T-helper 17 cell (primary cell): ENCODE data around the gene MAPK8IP2. TPM values are rescaled to one million over a fixed set of nuclear protein-coding genes. Genes with fewer than 3 reads are reported as not detected.
A peak's percentile ranks its signal among the peaks of the same experiment; 100 is the strongest.

Experiments used
- ATAC-seq: fragments of 150-1000 bp; cut with Tn5 transposase; 2 replicates; pipeline ENCODE4 v1.10.0; 2021; ENCODE audit warnings: mild to moderate bottlenecking, moderate library complexity
- DNase-seq, 3 donors: peaks; one replicate each; pipeline versions ENCODE4 v3.0.0 to v3.0.0-alpha.2; 2020 to 2021
- H3K9me3 ChIP-seq: one replicate; pipeline ENCODE4 v1.7.0; 2013; ENCODE audit warnings: low read length, mild to moderate bottlenecking; ENCODE audit not compliant: control insufficient read depth, poor library complexity, severe bottlenecking
- H3K27ac Mint-ChIP-seq: one replicate; pipeline ENCODE4 v1.8.0; 2022; ENCODE audit warnings: mild to moderate bottlenecking, moderate library complexity, mixed read lengths
- H3K27me3 Mint-ChIP-seq: one replicate; pipeline ENCODE4 v1.8.0; 2022; ENCODE audit warnings: mixed read lengths
- H3K36me3 Mint-ChIP-seq: one replicate; pipeline ENCODE4 v1.8.0; 2022; ENCODE audit warnings: low read depth, mixed read lengths
- H3K4me1 Mint-ChIP-seq: one replicate; pipeline ENCODE4 v1.8.0; 2022; ENCODE audit warnings: mild to moderate bottlenecking, mixed read lengths
- H3K4me3 Mint-ChIP-seq: one replicate; pipeline ENCODE4 v1.8.0; 2022; ENCODE audit warnings: mild to moderate bottlenecking, moderate library complexity, mixed read lengths
- total RNA-seq, 4 donors: library from RNA in 2 of 4; stranded (reverse) in 2 of 4; gene quantifications; one replicate each; pipeline ENCODE4 v1.2.3 and lab custom pipeline; 2022 to 2026

MAPK8IP2 gene
- total RNA-seq (under 1 TPM; 0.08 to 0.17 TPM), total RNA-seq (lab: John Stamatoyannopoulos, UW) (0.45 to 1.6 reads per million in 2 donors)

DNA sequence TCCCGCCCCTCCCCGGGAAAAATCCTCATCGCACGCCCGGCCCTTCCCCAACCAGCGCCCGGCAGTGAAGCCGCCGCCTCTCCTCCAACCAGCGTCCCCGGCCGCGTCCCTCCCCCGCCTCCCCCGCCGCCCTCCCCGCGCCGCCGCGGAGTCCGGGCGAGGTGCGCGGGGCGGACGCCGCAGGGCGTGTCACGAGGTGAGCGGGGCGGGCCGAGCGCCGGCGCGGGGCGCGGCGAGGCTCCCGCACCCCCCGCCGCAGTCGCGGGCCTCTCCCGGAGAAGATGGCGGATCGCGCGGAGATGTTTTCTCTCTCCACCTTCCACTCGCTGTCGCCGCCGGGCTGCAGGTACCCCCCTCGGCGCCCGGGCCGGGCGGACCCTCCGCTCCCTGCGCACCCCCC, at the start of gene MAPK8IP2:
Gene MAPK8IP2, plus strand, starts transcription at position 256 of the 400 bp plus-strand sequence. Its CDS starts 26 bp downstream, at position 282.
- no peak for DNase-seq
- no peak within 1 kb of the TSS for H3K27ac Mint-ChIP-seq
- ATAC-seq, result peak; percentile 48

DNA sequence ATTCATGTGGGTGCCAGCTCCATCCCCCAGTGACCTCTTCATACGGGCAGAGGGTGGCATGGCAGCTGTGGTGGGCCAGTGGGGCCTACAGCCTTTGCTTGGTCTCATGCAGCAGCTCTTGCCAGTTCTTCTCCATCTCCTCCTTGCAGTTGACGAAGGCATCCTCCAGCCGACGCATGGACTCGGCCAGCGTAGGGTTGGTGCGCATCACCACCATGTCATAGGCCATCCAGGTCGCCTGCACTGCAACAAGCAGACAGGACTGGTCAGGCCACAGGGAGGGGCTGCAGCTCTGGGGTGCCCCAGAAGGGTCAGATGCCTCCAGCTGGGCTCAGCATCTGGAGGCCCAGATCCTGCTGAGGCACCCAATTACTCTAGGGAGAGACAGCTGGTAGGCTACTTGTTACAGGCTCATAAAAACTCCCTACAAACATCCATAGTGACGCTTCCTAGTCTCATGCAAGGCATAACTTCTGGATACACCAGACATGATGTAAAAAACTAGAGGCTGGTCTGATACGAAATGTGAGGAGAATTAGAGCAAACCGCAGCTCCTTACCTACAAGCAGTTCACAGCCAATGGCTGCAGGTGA, 49.3 kb upstream of the MAPK8IP2 start:
- no peak for DNase-seq
- no peak overlapping the region for H3K4me3 Mint-ChIP-seq
- H3K36me3 Mint-ChIP-seq, result no peaks in the 10 kb centered on the region
- H3K27me3 Mint-ChIP-seq, result no peaks in the 10 kb centered on the region
- no peaks in the 10 kb centered on the region for H3K9me3 ChIP-seq
- ATAC-seq, result no peak
- H3K4me1 Mint-ChIP-seq, result peaks cover 18% of the 10 kb centered on the region
- no peak overlapping the region for H3K27ac Mint-ChIP-seq

More for the DNA sequence above, at the start of gene MAPK8IP2:
- peaks cover 8% of the 10 kb centered on the region for H3K36me3 Mint-ChIP-seq
- peaks cover 33% of the 10 kb centered on the region for H3K27me3 Mint-ChIP-seq
- peak within 1 kb of the TSS; percentile 80 for H3K4me3 Mint-ChIP-seq
- H3K4me1 Mint-ChIP-seq, result peaks cover 7% of the 10 kb centered on the region
- H3K9me3 ChIP-seq, result no peaks in the 10 kb centered on the region

DNA sequence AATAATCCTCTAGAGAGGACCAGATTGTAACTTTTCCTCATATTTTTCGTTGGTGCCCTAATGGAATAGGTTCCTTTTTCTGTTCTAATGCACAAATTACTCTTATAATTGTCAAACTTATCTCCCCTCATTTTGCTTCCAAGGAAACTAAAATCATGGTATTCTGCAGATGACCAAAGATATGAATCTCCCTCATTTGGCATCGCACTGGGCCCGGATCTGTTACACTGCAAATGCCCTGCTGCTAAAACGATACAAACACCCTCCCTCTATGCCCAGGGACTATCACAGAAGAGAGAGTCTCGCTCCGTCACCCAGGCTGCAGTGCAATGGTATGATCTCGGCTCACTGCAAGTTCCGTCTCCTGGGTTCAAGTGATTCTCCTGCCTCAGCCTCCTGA, 47.3 kb upstream of the MAPK8IP2 start:
- DNase-seq (no peak), ATAC-seq (no peak)
- Mint-ChIP-seq H3K27me3 (no peaks in the 10 kb centered on the region), H3K36me3 (no peaks in the 10 kb centered on the region), H3K4me1 (peaks cover 18% of the 10 kb centered on the region), H3K27ac (no peak overlapping the region), H3K4me3 (no peak overlapping the region)
- no peaks in the 10 kb centered on the region for H3K9me3 ChIP-seq

DNA sequence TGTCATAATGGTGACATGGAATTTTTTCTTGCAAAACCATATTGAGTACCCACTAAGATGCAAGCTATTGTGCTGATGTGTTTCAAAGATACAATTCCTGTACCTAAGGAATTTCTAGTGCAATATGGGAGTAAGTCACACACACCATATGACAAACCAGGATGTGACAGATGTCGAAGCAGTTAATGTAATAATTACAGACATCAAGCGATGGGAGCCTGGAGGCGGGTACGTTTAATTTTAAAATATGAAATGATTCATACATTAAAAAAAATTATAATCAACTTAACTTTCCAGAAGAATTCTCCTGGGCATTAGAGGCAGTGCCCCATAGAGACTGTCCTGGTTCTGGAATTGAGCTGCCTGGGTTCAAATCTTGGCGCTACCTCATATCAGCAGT, 43.9 kb upstream of the MAPK8IP2 start:
- no peak overlapping the region for H3K4me3 Mint-ChIP-seq
- DNase-seq, result no peak

DNA sequence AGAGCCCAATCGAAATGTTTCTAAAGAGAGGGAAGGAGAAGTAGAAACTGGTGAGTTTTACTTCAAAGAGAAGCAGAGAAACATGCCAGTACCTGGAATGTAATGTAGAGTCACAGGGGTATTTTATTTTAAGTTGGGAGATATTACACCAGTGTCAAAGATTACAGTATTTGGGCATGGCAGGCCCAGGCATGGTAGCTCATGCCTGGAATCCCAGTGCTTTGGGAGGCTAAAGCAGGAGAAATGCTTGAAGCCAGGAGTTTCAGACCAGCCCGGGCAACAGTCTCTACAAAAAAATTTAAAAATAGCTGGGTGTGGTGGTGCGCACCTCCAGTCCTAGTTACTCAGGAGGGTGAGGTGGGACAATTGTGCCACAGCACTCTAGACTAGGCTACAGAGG, 40.6 kb upstream of the MAPK8IP2 start:
- no peaks in the 10 kb centered on the region for H3K36me3 Mint-ChIP-seq
- DNase-seq (no peak), ATAC-seq (no peak)
- peak overlapping the region; percentile 60 for H3K27ac Mint-ChIP-seq
- H3K4me3 Mint-ChIP-seq, result no peak overlapping the region
- no peaks in the 10 kb centered on the region for H3K9me3 ChIP-seq
- H3K4me1 Mint-ChIP-seq, result peaks cover 27% of the 10 kb centered on the region
- H3K27me3 Mint-ChIP-seq, result no peaks in the 10 kb centered on the region

More for the DNA sequence above, 43.9 kb upstream of the MAPK8IP2 start:
- no peaks in the 10 kb centered on the region for H3K36me3 Mint-ChIP-seq
- no peaks in the 10 kb centered on the region for H3K27me3 Mint-ChIP-seq
- no peaks in the 10 kb centered on the region for H3K9me3 ChIP-seq
- ATAC-seq, result no peak
- no peak overlapping the region for H3K27ac Mint-ChIP-seq
- peaks cover 19% of the 10 kb centered on the region for H3K4me1 Mint-ChIP-seq

DNA sequence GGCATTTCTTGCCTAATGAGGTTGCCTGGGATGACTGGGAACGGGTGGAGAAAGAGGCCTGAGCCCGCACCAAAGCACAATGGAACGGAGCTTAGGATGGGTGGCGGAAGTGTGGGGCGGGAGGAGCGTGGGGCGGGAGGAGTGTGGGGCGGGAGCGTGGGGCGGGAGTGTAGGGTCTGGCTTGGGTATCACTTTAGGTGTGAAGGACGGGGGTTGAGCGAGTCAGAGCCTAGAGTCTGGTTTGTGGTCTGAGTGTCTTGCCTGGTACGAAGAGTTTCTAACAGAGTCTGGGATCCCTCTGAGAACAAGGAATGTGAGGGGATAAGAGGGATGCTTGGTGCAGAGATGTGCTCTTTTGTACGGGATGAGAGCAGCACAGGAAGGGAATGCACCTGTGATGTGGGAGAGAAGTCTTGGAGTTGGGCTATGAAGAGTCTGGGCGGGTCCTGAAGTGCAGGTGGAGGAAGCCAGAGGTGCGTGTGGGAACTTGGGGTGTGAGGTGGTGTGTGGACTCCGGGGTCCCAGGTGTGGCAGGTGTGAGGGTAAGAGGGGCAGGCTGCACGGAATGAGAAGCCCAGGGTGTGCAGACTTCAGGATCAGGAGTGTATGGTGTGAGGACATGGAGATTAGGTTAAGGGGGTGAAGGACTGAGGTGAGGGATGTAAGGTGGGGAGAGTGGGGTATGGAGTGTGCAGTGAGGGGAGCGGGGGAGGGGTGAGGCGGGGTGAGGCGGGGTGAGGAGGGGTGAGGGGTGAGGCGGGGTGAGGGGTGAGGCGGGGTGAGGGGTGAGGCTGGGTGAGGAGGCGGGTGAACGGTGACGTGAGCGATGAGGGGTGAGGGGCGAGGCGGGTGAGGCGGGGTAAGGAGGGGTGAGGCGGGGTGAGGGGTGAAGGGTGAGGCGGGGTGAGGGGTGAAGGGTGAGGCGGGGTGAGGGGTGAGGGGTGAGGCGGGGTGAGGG, 38.9 kb upstream of the MAPK8IP2 start:
- Mint-ChIP-seq H3K36me3 (no peaks in the 10 kb centered on the region), H3K4me3 (peak overlapping the region; percentile 68), H3K27me3 (no peaks in the 10 kb centered on the region), H3K4me1 (peaks cover 31% of the 10 kb centered on the region), H3K27ac (peak overlapping the region; percentile 60)
- no peaks in the 10 kb centered on the region for H3K9me3 ChIP-seq
- ATAC-seq, result no peak
- no peak for DNase-seq

DNA sequence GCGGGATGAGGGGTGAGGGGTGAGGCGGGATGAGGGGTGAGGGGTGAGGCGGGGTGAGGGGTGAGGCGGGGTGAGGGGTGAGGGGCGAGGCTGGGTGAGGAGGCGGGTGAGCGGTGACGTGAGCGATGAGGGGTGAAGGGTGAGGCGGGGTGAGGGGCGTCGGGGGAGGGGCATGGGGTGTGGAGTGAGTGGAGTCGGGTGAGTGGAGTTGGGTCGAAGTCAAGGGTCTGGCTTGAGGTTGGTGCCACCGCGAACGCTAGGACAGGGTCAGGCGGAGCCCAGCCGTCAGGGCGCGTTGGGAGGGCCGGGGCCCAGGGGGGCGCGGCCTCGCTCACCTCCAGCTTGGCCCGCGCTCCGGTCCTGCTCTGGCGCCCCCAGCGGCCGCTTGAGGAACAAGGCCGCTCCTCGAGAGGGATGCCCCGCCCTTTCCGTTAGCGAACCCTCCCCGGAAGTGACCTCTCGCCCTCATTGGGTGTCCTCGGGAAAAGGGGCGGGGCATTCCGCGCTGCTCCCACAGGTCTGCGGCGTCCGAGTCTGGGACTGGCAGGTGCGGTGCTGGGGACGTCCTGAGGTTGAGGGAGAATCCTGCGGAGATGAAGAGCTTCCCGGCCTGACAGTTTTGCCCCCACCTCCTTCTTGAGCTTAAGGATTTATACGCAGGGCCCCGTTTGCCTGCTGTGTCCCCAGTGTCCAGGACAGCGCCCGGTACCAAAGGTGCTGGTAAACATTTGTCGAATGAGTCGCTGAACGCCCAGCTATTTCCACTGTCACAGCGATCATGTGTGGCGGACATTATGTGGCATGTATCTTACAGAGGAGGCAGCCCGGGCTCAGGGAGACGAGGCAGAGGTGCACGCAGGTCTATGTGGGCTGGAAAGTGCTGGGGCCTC, 37.8 kb upstream of the MAPK8IP2 start, which contains the start of gene SYCE3:
Gene SYCE3, minus strand, starts transcription at position 397 of the 890 bp plus-strand sequence. CDS start 6,514 bp downstream, outside the sequence.
- Mint-ChIP-seq H3K27ac (peak within 1 kb of the TSS; percentile 74), H3K4me1 (peaks cover 31% of the 10 kb centered on the region), H3K36me3 (no peaks in the 10 kb centered on the region), H3K4me3 (peak within 1 kb of the TSS; percentile 93), H3K27me3 (no peaks in the 10 kb centered on the region)
- H3K9me3 ChIP-seq, result no peaks in the 10 kb centered on the region
- DNase-seq (peak; percentile 96 to 99 (median 98)), ATAC-seq (peak; percentile 98)

DNA sequence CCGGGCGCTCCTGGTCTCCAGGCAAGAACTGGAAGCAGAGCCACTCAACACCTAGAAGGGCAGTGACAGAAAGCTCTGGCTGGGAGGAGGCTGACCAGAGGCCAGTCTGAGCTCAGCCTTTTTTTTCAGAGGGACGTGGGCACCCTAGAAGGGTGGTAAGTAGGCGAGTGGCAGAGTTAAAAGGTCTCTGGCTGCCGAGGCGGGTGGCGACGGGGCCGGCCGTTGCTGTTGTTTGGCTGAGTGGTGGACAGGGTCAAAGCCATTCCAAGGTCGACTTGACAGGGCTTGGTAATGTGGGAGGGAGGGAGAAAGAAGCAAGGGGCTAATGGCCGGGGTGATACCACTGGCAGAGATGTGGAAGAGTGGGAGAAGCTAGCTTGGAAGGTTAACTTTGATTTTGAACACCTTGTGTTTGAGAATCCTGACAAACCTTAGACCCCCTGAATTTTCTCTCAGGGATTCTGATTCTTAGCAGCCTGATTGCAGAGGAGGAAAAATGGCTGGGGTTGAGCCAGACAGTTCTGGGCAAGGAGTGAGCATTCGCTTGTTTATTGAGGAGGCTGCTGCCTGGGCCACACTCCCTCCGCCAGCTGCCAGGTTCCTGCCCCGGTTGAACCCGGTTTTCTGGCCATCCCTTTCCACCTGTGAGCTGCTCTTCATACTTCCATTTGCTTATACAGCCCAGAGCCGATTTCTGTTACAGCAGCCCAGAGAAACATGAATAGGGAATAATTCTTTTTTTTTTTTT, 37.0 kb upstream of the MAPK8IP2 start:
- no peaks in the 10 kb centered on the region for H3K27me3 Mint-ChIP-seq
- no peak for DNase-seq
- H3K27ac Mint-ChIP-seq, result peak overlapping the region; percentile 74
- no peaks in the 10 kb centered on the region for H3K9me3 ChIP-seq
- no peak for ATAC-seq
- H3K4me1 Mint-ChIP-seq, result peaks cover 30% of the 10 kb centered on the region
- H3K36me3 Mint-ChIP-seq, result no peaks in the 10 kb centered on the region
- H3K4me3 Mint-ChIP-seq, result peak overlapping the region; percentile 93

DNA sequence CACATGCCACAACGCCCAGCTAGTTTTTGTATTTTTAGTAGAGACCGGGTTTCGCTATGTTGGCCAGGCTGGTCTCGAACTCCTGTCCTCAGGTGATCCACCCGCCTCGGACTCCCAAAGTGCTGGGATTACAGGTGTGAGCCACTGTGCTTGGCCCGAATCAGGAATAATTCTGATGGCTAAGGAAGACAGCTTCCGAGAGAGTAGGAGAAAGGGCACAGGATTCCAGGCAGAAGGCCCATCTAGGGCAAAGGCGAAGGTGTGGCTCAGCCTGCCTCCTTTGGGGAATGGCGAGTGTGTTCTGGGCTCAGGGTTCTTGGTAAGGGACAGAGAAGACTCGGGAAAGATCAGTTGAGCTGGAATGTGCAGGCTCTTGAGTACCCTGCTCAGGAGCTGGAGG, 36.3 kb upstream of the MAPK8IP2 start:
- H3K4me1 Mint-ChIP-seq, result peaks cover 26% of the 10 kb centered on the region
- no peaks in the 10 kb centered on the region for H3K27me3 Mint-ChIP-seq
- no peak overlapping the region for H3K4me3 Mint-ChIP-seq
- no peaks in the 10 kb centered on the region for H3K9me3 ChIP-seq
- no peak overlapping the region for H3K27ac Mint-ChIP-seq
- ATAC-seq (no peak), DNase-seq (no peak)
- H3K36me3 Mint-ChIP-seq, result no peaks in the 10 kb centered on the region

DNA sequence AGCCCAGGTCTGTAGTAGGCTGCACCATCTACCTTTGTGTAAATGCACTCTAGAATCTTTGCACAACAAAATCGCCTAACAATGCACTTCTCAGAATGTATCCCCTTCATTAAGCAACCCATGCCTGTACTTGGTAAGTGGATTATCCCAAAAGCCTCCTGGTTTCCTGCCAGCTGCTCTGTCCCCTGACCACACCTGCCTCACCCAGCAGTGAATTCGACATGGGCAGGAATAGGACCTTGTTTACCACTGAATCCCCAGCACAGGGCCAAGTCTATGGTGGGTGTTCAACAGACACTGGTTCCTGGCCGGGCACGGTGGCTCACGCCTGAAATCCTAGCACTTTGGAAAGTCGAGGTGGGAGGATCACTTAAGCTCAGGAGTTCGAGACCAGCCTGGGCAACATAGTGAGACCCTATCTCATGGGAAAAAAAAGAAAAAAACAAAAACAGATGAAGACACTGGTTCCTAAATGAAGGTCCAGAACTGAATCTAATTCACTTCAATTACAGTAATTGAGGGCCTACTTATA, 32.8 kb upstream of the MAPK8IP2 start:
- Mint-ChIP-seq H3K27ac (no peak overlapping the region), H3K36me3 (no peaks in the 10 kb centered on the region), H3K4me1 (peaks cover 13% of the 10 kb centered on the region), H3K4me3 (no peak overlapping the region), H3K27me3 (no peaks in the 10 kb centered on the region)
- no peaks in the 10 kb centered on the region for H3K9me3 ChIP-seq
- DNase-seq (no peak), ATAC-seq (no peak)

DNA sequence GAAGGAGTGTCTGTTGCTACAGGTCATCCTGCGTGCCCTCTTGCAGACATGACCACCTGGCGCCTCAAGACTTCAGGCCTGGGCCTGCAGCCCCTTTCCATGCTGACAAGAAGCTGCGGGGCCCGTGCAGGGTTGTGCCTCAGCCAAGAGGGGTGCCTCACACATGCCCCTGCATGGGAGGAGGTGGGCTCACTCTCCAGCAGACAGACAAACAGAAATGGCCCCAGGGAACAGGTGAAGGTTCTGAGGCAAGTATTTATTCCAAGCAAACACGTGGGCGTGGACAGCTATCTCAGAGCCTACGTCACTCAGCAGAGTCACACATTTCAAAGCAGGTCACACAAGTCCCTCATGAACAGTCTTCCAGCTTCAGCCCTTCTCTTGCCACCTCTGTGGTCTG, 32.0 kb upstream of the MAPK8IP2 start:
- H3K36me3 Mint-ChIP-seq, result no peaks in the 10 kb centered on the region
- H3K27me3 Mint-ChIP-seq, result no peaks in the 10 kb centered on the region
- no peak for DNase-seq
- no peaks in the 10 kb centered on the region for H3K9me3 ChIP-seq
- ATAC-seq, result no peak
- H3K4me3 Mint-ChIP-seq, result no peak overlapping the region
- H3K4me1 Mint-ChIP-seq, result peaks cover 5% of the 10 kb centered on the region
- H3K27ac Mint-ChIP-seq, result no peak overlapping the region

DNA sequence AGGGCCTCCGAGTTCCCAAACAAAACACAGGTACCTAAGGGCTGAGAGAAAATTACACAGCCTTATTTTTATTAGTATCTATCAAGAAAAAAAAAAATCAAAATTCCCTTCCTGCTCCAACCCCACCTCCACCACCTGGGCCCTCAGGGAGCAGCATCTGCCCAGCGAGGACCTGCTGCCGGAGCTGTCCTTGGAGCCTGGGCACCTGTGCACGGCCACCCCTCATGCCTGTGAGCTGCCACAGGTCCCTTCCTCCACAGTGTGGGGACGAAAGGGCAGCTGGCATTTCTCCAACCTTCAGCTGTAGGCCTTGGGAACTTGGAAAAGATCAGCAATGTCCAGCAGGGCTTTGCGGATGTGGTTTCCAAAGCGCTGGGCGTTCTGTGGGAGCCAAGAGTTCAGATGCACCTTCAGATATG, 31.5 kb upstream of the MAPK8IP2 start:
- Mint-ChIP-seq H3K36me3 (no peaks in the 10 kb centered on the region), H3K27me3 (no peaks in the 10 kb centered on the region), H3K4me3 (no peak overlapping the region), H3K27ac (no peak overlapping the region), H3K4me1 (peaks cover 4% of the 10 kb centered on the region)
- ATAC-seq, result no peak
- no peaks in the 10 kb centered on the region for H3K9me3 ChIP-seq
- DNase-seq, result no peak
